Lower leg skin (tissue), 3 donors: Measurements from ENCODE around the gene GRHL1.

ENCODE experiments used
- POLR2A ChIP-seq, 2 donors: fragments of 450-650 bp; IDR thresholded peaks; one replicate each; pipeline ENCODE4 v1.6.1; 2016 to 2017; ENCODE audit warnings: antibody characterized with exemption in 2 of 2, mild to moderate bottlenecking in 1 of 2, moderate library complexity in 1 of 2
- TF ChIP-seq, protein P1 (sequence below), 3 donors: fragments of 450-650 bp; IDR thresholded peaks; one replicate each; pipeline ENCODE4 v1.5.1; 2016; ENCODE audit warnings: antibody characterized with exemption in 3 of 3, mild to moderate bottlenecking in 3 of 3, moderate library complexity in 2 of 3

DNA sequence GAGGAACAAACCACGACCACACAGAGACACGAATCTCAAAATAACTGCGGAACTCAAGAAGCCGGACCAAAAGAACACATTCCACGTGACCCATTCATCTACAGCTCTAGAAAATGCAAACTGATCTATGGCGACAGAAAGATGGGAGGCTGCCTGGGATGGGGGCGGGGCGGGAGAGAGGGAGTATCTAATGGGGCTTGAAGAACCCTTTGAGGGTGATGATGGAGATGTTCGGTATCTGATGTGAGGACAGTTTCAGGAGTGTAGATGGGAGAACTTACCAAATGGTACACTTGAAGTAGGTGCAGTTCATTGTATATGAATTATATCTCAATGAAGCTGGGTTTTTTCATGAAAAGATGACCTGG, 57.3 kb downstream of the GRHL1 start:
- TF ChIP-seq, protein P1, sequence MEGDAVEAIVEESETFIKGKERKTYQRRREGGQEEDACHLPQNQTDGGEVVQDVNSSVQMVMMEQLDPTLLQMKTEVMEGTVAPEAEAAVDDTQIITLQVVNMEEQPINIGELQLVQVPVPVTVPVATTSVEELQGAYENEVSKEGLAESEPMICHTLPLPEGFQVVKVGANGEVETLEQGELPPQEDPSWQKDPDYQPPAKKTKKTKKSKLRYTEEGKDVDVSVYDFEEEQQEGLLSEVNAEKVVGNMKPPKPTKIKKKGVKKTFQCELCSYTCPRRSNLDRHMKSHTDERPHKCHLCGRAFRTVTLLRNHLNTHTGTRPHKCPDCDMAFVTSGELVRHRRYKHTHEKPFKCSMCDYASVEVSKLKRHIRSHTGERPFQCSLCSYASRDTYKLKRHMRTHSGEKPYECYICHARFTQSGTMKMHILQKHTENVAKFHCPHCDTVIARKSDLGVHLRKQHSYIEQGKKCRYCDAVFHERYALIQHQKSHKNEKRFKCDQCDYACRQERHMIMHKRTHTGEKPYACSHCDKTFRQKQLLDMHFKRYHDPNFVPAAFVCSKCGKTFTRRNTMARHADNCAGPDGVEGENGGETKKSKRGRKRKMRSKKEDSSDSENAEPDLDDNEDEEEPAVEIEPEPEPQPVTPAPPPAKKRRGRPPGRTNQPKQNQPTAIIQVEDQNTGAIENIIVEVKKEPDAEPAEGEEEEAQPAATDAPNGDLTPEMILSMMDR (IDR thresholded peaks at IDR 0.05), result no peak
- no peak for TF ChIP-seq POLR2A (IDR thresholded peaks at IDR 0.05)
